ENCODE results near the gene SLC24A3.

SLC24A3 gene

GRCh38 chr20:19495905-19496703 is 283.7 kb downstream of the SLC24A3 start:
- no peak for DNase-seq (ENCODE audit: low read depth in 2 of 3, low spot score in 1 of 3)

GRCh38 chr20:19497064-19497463 is 284.6 kb downstream of the SLC24A3 start:
- DNase-seq (ENCODE audit: low read depth in 2 of 3, low spot score in 1 of 3): no peak

GRCh38 chr20:19498756-19499155 is 286.3 kb downstream of the SLC24A3 start:
- no peak for DNase-seq (ENCODE audit: low read depth in 2 of 3, low spot score in 1 of 3)

GRCh38 chr20:19501476-19502115 is 289.2 kb downstream of the SLC24A3 start:
- no peak for DNase-seq (ENCODE audit: low read depth in 2 of 3, low spot score in 1 of 3)

- no peak for DNase-seq (ENCODE audit: low read depth in 2 of 3, low spot score in 1 of 3)
Observed at GRCh38 chr20:19502169-19502568, 289.7 kb downstream of the SLC24A3 start.

GRCh38 chr20:19504251-19504650 is 291.8 kb downstream of the SLC24A3 start:
- no peak for DNase-seq (ENCODE audit: low read depth in 2 of 3, low spot score in 1 of 3)

- DNase-seq (ENCODE audit: low read depth in 2 of 3, low spot score in 1 of 3): no peak
Observed at GRCh38 chr20:19506021-19506420, 293.6 kb downstream of the SLC24A3 start.

- DNase-seq (ENCODE audit: low read depth in 2 of 3, low spot score in 1 of 3): no peak
Observed at GRCh38 chr20:19508449-19508848, 296.0 kb downstream of the SLC24A3 start.

GRCh38 chr20:19510611-19511010 is 298.2 kb downstream of the SLC24A3 start:
- DNase-seq (ENCODE audit: low read depth in 2 of 3, low spot score in 1 of 3): no peak

- no peak for DNase-seq (ENCODE audit: low read depth in 2 of 3, low spot score in 1 of 3)
Observed at GRCh38 chr20:19511931-19512330, 299.5 kb downstream of the SLC24A3 start.

- DNase-seq (ENCODE audit: low read depth in 2 of 3, low spot score in 1 of 3): no peak
Observed at GRCh38 chr20:19512886-19513677, 300.6 kb downstream of the SLC24A3 start.

GRCh38 chr20:19515074-19515473 is 302.6 kb downstream of the SLC24A3 start:
- no peak for DNase-seq (ENCODE audit: low read depth in 2 of 3, low spot score in 1 of 3)

- no peak for DNase-seq (ENCODE audit: low read depth in 2 of 3, low spot score in 1 of 3)
Observed at GRCh38 chr20:19519466-19519865, 307.0 kb downstream of the SLC24A3 start.

- no peak for DNase-seq (ENCODE audit: low read depth in 2 of 3, low spot score in 1 of 3)
Observed at GRCh38 chr20:19520261-19520660, 307.8 kb downstream of the SLC24A3 start.

GRCh38 chr20:19522071-19522801 is 309.8 kb downstream of the SLC24A3 start:
- no peak for DNase-seq (ENCODE audit: low read depth in 2 of 3, low spot score in 1 of 3)

- DNase-seq (ENCODE audit: low read depth in 2 of 3, low spot score in 1 of 3): no peak
Observed at GRCh38 chr20:19522836-19523590, 310.6 kb downstream of the SLC24A3 start.

- DNase-seq (ENCODE audit: low read depth in 2 of 3, low spot score in 1 of 3): no peak
Observed at GRCh38 chr20:19524691-19525090, 312.2 kb downstream of the SLC24A3 start.

- DNase-seq (ENCODE audit: low read depth in 2 of 3, low spot score in 1 of 3): no peak
Observed at GRCh38 chr20:19527509-19527908, 315.1 kb downstream of the SLC24A3 start.

- no peak for DNase-seq (ENCODE audit: low read depth in 2 of 3, low spot score in 1 of 3)
Observed at GRCh38 chr20:19528286-19529030, 316.0 kb downstream of the SLC24A3 start.

GRCh38 chr20:19530006-19530405 is 317.6 kb downstream of the SLC24A3 start:
- no peak for DNase-seq (ENCODE audit: low read depth in 2 of 3, low spot score in 1 of 3)

Measured in stimulated activated CD4-positive, alpha-beta T cell treated with anti-CD3 and anti-CD28 coated beads, Interleukin-12 subunit alpha, Interleukin-12 subunit beta, amount 100 ng/mL, for 48 hours (primary cell).